Kidney (tissue), 14 donors: Measurements from ENCODE around the gene PAIP2. TPM values are rescaled to one million over a fixed set of nuclear protein-coding genes. Genes with fewer than 3 reads are reported as not detected.

Source experiments
- DNase-seq, 5 donors: peaks; one replicate each; pipeline ENCODE4 v3.0.0-alpha.2; 2013 to 2020
- FAIRE-seq: peaks from 2 replicates; lab custom pipeline; 2012; peaks lifted over from hg19 to GRCh38; lab: Jason Lieb, UNC
- H3K27ac ChIP-seq, 2 donors: one replicate each; pipeline ENCODE4 v1.7.0; 2013; ENCODE audit warnings: low read depth in 2 of 2, low read length in 2 of 2, inconsistent platforms in 1 of 2
- H3K27me3 ChIP-seq: one replicate; pipeline ENCODE4 v1.7.1; 2013; ENCODE audit warnings: low read length, inconsistent platforms; ENCODE audit not compliant: control insufficient read depth, insufficient read depth
- H3K36me3 ChIP-seq, 3 donors: one replicate each; pipeline versions ENCODE4 v1.7.0 to v1.7.1; 2013; ENCODE audit warnings: low read length in 3 of 3, control low read depth in 1 of 3, inconsistent platforms in 1 of 3; ENCODE audit not compliant: insufficient read depth in 3 of 3, control insufficient read depth in 2 of 3
- H3K4me1 ChIP-seq, 3 donors: one replicate each; pipeline versions ENCODE4 v1.7.0 to v1.7.1; 2013; ENCODE audit warnings: low read length in 3 of 3, inconsistent platforms in 1 of 3, low read depth in 1 of 3; ENCODE audit not compliant: control insufficient read depth in 2 of 3, insufficient read depth in 2 of 3
- H3K4me3 ChIP-seq, 3 donors: one replicate each; pipeline versions ENCODE4 v1.7.0 to v1.8.1; 2013; ENCODE audit warnings: low read length in 3 of 3, control low read depth in 1 of 3, inconsistent platforms in 1 of 3
- H3K9ac ChIP-seq, 3 donors: one replicate each; pipeline versions ENCODE4 v1.7.0 to v1.7.1; 2013; ENCODE audit warnings: low read length in 3 of 3, control low read depth in 1 of 3, inconsistent platforms in 1 of 3
- H3K9me3 ChIP-seq, 3 donors: one replicate each; pipeline versions ENCODE4 v1.7.0 to v1.7.1; 2013; ENCODE audit warnings: low read length in 3 of 3, control low read depth in 1 of 3, inconsistent platforms in 1 of 3; ENCODE audit not compliant: control insufficient read depth in 2 of 3, insufficient read depth in 1 of 3
- intact Hi-C: fragments of 100-400 bp; cut with DNase I; formaldehyde crosslinking; loops from one replicate; pipeline ENCODE4 v1.11.1; 2022
- polyA plus RNA-seq: library from polyadenylated mRNA; stranded (reverse); fragments of 350-450 nt; fragmentation: Illumina TruSeq; extraction: RNeasy Lipid Tissue Mini Kit (QIAGEN cat#74804); gene quantifications from one replicate; pipeline ENCODE4 v1.2.3, GENCODE V29; 2014; ENCODE audit warnings: low read depth, low replicate concordance; ENCODE audit not compliant: insufficient read depth
- total RNA-seq: library from RNA; stranded (reverse); fragmentation: NEBNext Ultra II Directional; extraction: Animal tissue kit (Norgen Biotek cat#: 25700); gene quantifications from one replicate; pipeline ENCODE4 v1.2.1, GENCODE V29; 2021
- TF ChIP-seq, protein P1 (sequence below): IDR thresholded peaks from 3 replicates; pipeline ENCODE4 v1.5.1; 2012; ENCODE audit warnings: mild to moderate bottlenecking, moderate library complexity, borderline replicate concordance; ENCODE audit not compliant: insufficient read depth; ENCODE audit errors: extremely low read depth
- donor health status: control.
- donor health status: control.
- donor health status: control.
- donor health status: control.
- donor health status: control.
- donor health status: DM: yes; HTN: yes; CAD: no.
- donor health status: Normal renal cell carcinoma (clear cell type).

Gene PAIP2
- total and polyA plus RNA-seq, 2 donors from 2014 or later: 68.0 to 121 TPM

DNA sequence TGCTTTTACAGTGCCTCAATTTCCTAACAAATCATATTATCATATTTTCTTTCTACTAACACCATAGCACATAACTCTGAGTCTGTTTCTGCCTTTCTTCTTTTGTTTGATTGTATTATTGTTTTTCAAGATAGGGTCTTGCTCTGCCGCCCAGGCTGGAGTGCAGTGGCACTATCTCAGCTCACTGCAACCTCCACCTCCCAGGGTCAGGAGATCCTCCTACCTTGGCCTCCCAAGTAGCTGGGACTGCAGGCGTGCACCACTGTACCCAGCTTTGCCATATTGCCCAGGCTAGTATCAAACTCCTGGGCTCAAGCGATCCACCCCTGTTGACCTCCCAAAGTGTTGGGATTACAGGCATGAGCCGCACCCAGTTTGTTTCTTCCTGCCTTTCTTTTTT lies 18.7 kb downstream of the PAIP2 start:
- Histone ChIP-seq H3K27me3 (no peaks in the 10 kb centered on the region), H3K4me3 (no peak overlapping the region), H3K9ac (no peak overlapping the region), H3K27ac (no peak overlapping the region), H3K4me1 (no peaks in the 10 kb centered on the region), H3K36me3 (peaks cover 0 to 11% (median 6%) of the 10 kb centered on the region in 3 donors), H3K9me3 (no peaks in the 10 kb centered on the region)
- DNase-seq: no peak
- FAIRE-seq: no peak
- intact Hi-C loops: no loop called here
- TF ChIP-seq, protein P1, sequence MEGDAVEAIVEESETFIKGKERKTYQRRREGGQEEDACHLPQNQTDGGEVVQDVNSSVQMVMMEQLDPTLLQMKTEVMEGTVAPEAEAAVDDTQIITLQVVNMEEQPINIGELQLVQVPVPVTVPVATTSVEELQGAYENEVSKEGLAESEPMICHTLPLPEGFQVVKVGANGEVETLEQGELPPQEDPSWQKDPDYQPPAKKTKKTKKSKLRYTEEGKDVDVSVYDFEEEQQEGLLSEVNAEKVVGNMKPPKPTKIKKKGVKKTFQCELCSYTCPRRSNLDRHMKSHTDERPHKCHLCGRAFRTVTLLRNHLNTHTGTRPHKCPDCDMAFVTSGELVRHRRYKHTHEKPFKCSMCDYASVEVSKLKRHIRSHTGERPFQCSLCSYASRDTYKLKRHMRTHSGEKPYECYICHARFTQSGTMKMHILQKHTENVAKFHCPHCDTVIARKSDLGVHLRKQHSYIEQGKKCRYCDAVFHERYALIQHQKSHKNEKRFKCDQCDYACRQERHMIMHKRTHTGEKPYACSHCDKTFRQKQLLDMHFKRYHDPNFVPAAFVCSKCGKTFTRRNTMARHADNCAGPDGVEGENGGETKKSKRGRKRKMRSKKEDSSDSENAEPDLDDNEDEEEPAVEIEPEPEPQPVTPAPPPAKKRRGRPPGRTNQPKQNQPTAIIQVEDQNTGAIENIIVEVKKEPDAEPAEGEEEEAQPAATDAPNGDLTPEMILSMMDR: no peak

DNA sequence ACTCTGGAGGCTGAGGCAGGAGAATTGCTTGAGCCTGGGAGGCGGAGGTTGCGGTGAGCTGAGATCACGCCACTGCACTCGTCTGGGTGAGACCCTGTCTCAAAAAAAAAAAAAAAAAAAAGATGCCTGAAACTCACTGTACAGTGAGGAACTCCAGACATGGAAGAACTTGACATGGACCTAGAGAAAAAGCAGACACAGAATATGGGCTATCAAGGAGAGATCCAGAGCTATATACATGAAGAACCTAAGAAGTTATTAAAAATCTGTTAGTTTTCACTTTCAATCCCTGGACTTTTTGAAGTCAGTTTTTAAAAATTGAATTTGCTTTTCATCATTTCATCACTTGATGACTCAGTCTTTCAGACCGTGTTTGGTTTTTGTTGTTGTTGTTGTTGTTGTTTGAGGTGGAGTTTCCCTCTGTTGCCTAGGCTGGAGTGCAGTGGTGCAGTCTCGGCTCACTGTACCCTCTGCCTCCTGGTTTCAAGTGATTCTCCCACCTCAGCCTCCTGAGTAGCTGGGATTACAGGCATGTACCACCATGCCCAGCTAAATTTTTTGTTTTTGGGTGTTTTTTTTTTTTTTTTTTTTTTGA lies 20.3 kb downstream of the PAIP2 start:
- FAIRE-seq (no peak), DNase-seq (no peak)
- Histone ChIP-seq H3K4me1 (no peaks in the 10 kb centered on the region), H3K9me3 (no peaks in the 10 kb centered on the region), H3K9ac (no peak overlapping the region), H3K36me3 (peaks cover 0 to 27% (median 9%) of the 10 kb centered on the region in 3 donors), H3K27ac (no peak overlapping the region), H3K27me3 (no peaks in the 10 kb centered on the region), H3K4me3 (no peak overlapping the region)
- TF ChIP-seq, protein P1: no peak
- intact Hi-C loops: no loop called here

DNA sequence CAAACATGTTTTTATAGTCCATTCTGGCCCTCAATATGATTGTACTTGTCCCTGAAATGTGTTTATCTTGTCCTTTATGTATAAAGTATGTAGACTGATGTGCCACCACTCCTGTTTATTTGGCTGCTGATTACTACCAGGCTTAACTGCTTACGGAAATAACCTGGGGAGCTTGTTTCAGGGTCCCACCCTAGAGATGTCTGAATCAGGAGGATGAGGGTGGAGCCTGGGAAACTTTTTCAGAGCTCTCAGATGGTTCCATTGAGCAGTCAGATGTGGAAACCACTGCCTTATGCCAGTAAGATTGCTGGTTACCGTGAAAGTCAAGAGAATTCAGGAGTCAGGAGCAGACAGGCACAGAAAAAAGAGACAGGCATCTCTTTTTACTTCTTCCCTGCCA lies 22.3 kb downstream of the PAIP2 start:
- H3K9ac ChIP-seq: no peak overlapping the region
- peaks cover 0 to 38% (median 11%) of the 10 kb centered on the region in 3 donors for H3K36me3 ChIP-seq
- H3K27me3 ChIP-seq: no peaks in the 10 kb centered on the region
- TF ChIP-seq, protein P1: no peak
- DNase-seq: no peak
- H3K4me1 ChIP-seq: peaks cover 0 to 2% (median 0%) of the 10 kb centered on the region in 3 donors
- no peak for FAIRE-seq
- H3K4me3 ChIP-seq: no peak overlapping the region
- no peak overlapping the region for H3K27ac ChIP-seq
- intact Hi-C loops: no loop called here
- H3K9me3 ChIP-seq: no peaks in the 10 kb centered on the region
